Measurements from ENCODE around the gene GPRC5A.

Gene GPRC5A

GRCh38 chr12:12939888-12940287, 48.5 kb downstream of the GPRC5A start:
- no peak overlapping the region for H3K27ac Mint-ChIP-seq
- H3K4me1 Mint-ChIP-seq, result no peaks in the 10 kb centered on the region
- H3K36me3 Mint-ChIP-seq, result no peaks in the 10 kb centered on the region
- no peak overlapping the region for H3K4me3 Mint-ChIP-seq
- DNase-seq (ENCODE audit: low spot score in 2 of 2) (no peak), ATAC-seq (no peak)
- H3K9me3 Mint-ChIP-seq, result no peaks in the 10 kb centered on the region

- DNase-seq (ENCODE audit: low spot score in 2 of 2), result no peak
- Mint-ChIP-seq H3K9me3 (no peaks in the 10 kb centered on the region), H3K36me3 (no peaks in the 10 kb centered on the region), H3K4me1 (no peaks in the 10 kb centered on the region), H3K4me3 (no peak overlapping the region), H3K27ac (no peak overlapping the region)
- ATAC-seq, result no peak
Observed at GRCh38 chr12:12941450-12942350, 50.3 kb downstream of the GPRC5A start.

GRCh38 chr12:12943586-12944260, 52.4 kb downstream of the GPRC5A start:
- H3K36me3 Mint-ChIP-seq, result no peaks in the 10 kb centered on the region
- DNase-seq (ENCODE audit: low spot score in 2 of 2), result no peak
- H3K4me1 Mint-ChIP-seq, result no peaks in the 10 kb centered on the region
- H3K4me3 Mint-ChIP-seq, result no peak overlapping the region
- H3K27ac Mint-ChIP-seq, result no peak overlapping the region
- no peaks in the 10 kb centered on the region for H3K9me3 Mint-ChIP-seq
- ATAC-seq, result no peak

GRCh38 chr12:12945591-12945990, 54.2 kb downstream of the GPRC5A start:
- Mint-ChIP-seq H3K4me3 (no peak overlapping the region), H3K4me1 (no peaks in the 10 kb centered on the region), H3K27ac (no peak overlapping the region), H3K9me3 (no peaks in the 10 kb centered on the region), H3K36me3 (no peaks in the 10 kb centered on the region)
- no peak for DNase-seq (ENCODE audit: low spot score in 2 of 2)
- no peak for ATAC-seq

GRCh38 chr12:12946686-12947355, 55.5 kb downstream of the GPRC5A start:
- no peak overlapping the region for H3K4me3 Mint-ChIP-seq
- H3K4me1 Mint-ChIP-seq, result no peaks in the 10 kb centered on the region
- DNase-seq (ENCODE audit: low spot score in 2 of 2) (no peak), ATAC-seq (no peak)
- no peak overlapping the region for H3K27ac Mint-ChIP-seq
- no peaks in the 10 kb centered on the region for H3K36me3 Mint-ChIP-seq
- H3K9me3 Mint-ChIP-seq, result no peaks in the 10 kb centered on the region

- Mint-ChIP-seq H3K27ac (no peak overlapping the region), H3K9me3 (no peaks in the 10 kb centered on the region), H3K4me3 (no peak overlapping the region), H3K36me3 (no peaks in the 10 kb centered on the region), H3K4me1 (no peaks in the 10 kb centered on the region)
- DNase-seq (ENCODE audit: low spot score in 2 of 2) (no peak), ATAC-seq (no peak)
Observed at GRCh38 chr12:12947902-12948301, 56.5 kb downstream of the GPRC5A start.

GRCh38 chr12:12951504-12951903, 60.1 kb downstream of the GPRC5A start:
- Mint-ChIP-seq H3K9me3 (no peaks in the 10 kb centered on the region), H3K4me1 (no peaks in the 10 kb centered on the region), H3K27ac (no peak overlapping the region), H3K36me3 (no peaks in the 10 kb centered on the region), H3K4me3 (no peak overlapping the region)
- ATAC-seq (no peak), DNase-seq (ENCODE audit: low spot score in 2 of 2) (no peak)

GRCh38 chr12:12952036-12952435, 60.7 kb downstream of the GPRC5A start, which contains the start of gene GPRC5D:
Gene GPRC5D, minus strand, starts transcription at chr12:12952170. Its CDS starts 1,786 bp downstream, at chr12:12950384.
- Mint-ChIP-seq H3K9me3 (no peaks in the 10 kb centered on the region), H3K36me3 (no peaks in the 10 kb centered on the region), H3K27ac (no peak within 1 kb of the TSS), H3K4me1 (no peaks in the 10 kb centered on the region), H3K4me3 (no peak within 1 kb of the TSS)
- DNase-seq (ENCODE audit: low spot score in 2 of 2) (no peak), ATAC-seq (no peak)

GRCh38 chr12:12954356-12954755, 63.0 kb downstream of the GPRC5A start:
- ATAC-seq, result no peak
- no peak for DNase-seq (ENCODE audit: low spot score in 2 of 2)

GRCh38 chr12:12954878-12955625, 63.7 kb downstream of the GPRC5A start:
- Mint-ChIP-seq H3K4me1 (no peaks in the 10 kb centered on the region), H3K27ac (no peak overlapping the region), H3K36me3 (no peaks in the 10 kb centered on the region), H3K9me3 (no peaks in the 10 kb centered on the region), H3K4me3 (no peak overlapping the region)
- DNase-seq (ENCODE audit: low spot score in 2 of 2) (no peak), ATAC-seq (no peak)

More at GRCh38 chr12:12954356-12954755, 63.0 kb downstream of the GPRC5A start:
- Mint-ChIP-seq H3K27ac (no peak overlapping the region), H3K36me3 (no peaks in the 10 kb centered on the region), H3K4me3 (no peak overlapping the region), H3K4me1 (no peaks in the 10 kb centered on the region), H3K9me3 (no peaks in the 10 kb centered on the region)

GRCh38 chr12:12958886-12959285, 67.5 kb downstream of the GPRC5A start:
- Mint-ChIP-seq H3K9me3 (no peaks in the 10 kb centered on the region), H3K27ac (no peak overlapping the region), H3K36me3 (no peaks in the 10 kb centered on the region), H3K4me3 (no peak overlapping the region), H3K4me1 (peaks cover 2% of the 10 kb centered on the region)
- DNase-seq (ENCODE audit: low spot score in 2 of 2) (no peak), ATAC-seq (no peak)

- no peak for ATAC-seq
Observed at GRCh38 chr12:12960639-12961209, 69.4 kb downstream of the GPRC5A start.

GRCh38 chr12:12964255-12964654, 72.9 kb downstream of the GPRC5A start:
- Mint-ChIP-seq H3K36me3 (no peaks in the 10 kb centered on the region), H3K4me1 (peaks cover 9% of the 10 kb centered on the region), H3K27ac (no peak overlapping the region), H3K4me3 (no peak overlapping the region), H3K9me3 (no peaks in the 10 kb centered on the region)
- ATAC-seq (peak; percentile 40), DNase-seq (ENCODE audit: low spot score in 2 of 2) (no peak)

More at GRCh38 chr12:12960639-12961209, 69.4 kb downstream of the GPRC5A start:
- Mint-ChIP-seq H3K27ac (no peak overlapping the region), H3K4me1 (peaks cover 9% of the 10 kb centered on the region), H3K9me3 (no peaks in the 10 kb centered on the region), H3K4me3 (no peak overlapping the region), H3K36me3 (no peaks in the 10 kb centered on the region)
- no peak for DNase-seq (ENCODE audit: low spot score in 2 of 2)

GRCh38 chr12:12965836-12966235, 74.5 kb downstream of the GPRC5A start:
- no peak for ATAC-seq
- H3K4me3 Mint-ChIP-seq, result no peak overlapping the region
- peaks cover 9% of the 10 kb centered on the region for H3K4me1 Mint-ChIP-seq
- H3K9me3 Mint-ChIP-seq, result no peaks in the 10 kb centered on the region
- H3K36me3 Mint-ChIP-seq, result no peaks in the 10 kb centered on the region
- H3K27ac Mint-ChIP-seq, result no peak overlapping the region
- DNase-seq (ENCODE audit: low spot score in 2 of 2), result no peak
